NB4 (cell line): Measurements from ENCODE around the gene CTNNA3.

Source experiments
- MYC ChIP-seq: IDR thresholded peaks from 2 replicates; pipeline ENCODE4 v1.6.1; 2011; ENCODE audit warnings: low read depth, low read length
- POLR2A ChIP-seq: IDR thresholded peaks from 2 replicates; pipeline ENCODE4 v1.6.1; 2011; ENCODE audit warnings: mild to moderate bottlenecking; ENCODE audit not compliant: insufficient read length; ENCODE audit errors: extremely low read depth
- TF ChIP-seq, protein P1 (sequence below): IDR thresholded peaks from one replicate; pipeline ENCODE4 v1.5.1; 2012; ENCODE audit warnings: low read depth, low read length

GRCh38 chr10:67477868-67478267, 218.1 kb downstream of the CTNNA3 start:
- TF ChIP-seq MYC: no peak
- TF ChIP-seq, protein P1, sequence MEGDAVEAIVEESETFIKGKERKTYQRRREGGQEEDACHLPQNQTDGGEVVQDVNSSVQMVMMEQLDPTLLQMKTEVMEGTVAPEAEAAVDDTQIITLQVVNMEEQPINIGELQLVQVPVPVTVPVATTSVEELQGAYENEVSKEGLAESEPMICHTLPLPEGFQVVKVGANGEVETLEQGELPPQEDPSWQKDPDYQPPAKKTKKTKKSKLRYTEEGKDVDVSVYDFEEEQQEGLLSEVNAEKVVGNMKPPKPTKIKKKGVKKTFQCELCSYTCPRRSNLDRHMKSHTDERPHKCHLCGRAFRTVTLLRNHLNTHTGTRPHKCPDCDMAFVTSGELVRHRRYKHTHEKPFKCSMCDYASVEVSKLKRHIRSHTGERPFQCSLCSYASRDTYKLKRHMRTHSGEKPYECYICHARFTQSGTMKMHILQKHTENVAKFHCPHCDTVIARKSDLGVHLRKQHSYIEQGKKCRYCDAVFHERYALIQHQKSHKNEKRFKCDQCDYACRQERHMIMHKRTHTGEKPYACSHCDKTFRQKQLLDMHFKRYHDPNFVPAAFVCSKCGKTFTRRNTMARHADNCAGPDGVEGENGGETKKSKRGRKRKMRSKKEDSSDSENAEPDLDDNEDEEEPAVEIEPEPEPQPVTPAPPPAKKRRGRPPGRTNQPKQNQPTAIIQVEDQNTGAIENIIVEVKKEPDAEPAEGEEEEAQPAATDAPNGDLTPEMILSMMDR: no peak
- TF ChIP-seq POLR2A: no peak
